Activated CD4-positive, alpha-beta T cell treated with anti-CD3 and anti-CD28 coated beads for 24 hours (primary cell): Measurements from ENCODE around the gene SMTNL1.

ENCODE experiments used
- DNase-seq, 2 donors: peaks; one replicate each; pipeline ENCODE4 v3.0.0-alpha.2; 2020; ENCODE audit warnings: low read depth in 2 of 2

Gene SMTNL1

GRCh38 chr11:57588046-57588710 is 50.8 kb downstream of the SMTNL1 start:
- no peak for DNase-seq

- DNase-seq, result no peak
These were observed 59.0 kb downstream of the SMTNL1 start for GRCh38 chr11:57596266-57596885.

GRCh38 chr11:57597461-57597915 is 60.1 kb downstream of the SMTNL1 start, which contains the start of gene SERPING1:
TSS of gene SERPING1 (plus strand) at chr11:57597685. CDS start at chr11:57598271, 586 bp downstream.
- no peak for DNase-seq

- DNase-seq, result no peak
These were observed 60.8 kb downstream of the SMTNL1 start for GRCh38 chr11:57597916-57598830.

GRCh38 chr11:57598831-57599155 is 61.4 kb downstream of the SMTNL1 start:
- DNase-seq, result no peak

GRCh38 chr11:57599381-57599780 is 62.0 kb downstream of the SMTNL1 start:
- no peak for DNase-seq
